HepG2 (cell line): ENCODE measurements around the gene PCSK6. TPM values are rescaled to one million over a fixed set of nuclear protein-coding genes. Genes with fewer than 3 reads are reported as not detected.

Experiments used
- KMT2B ChIP-seq: IDR thresholded peaks from 2 replicates; pipeline ENCODE4 v1.6.1; 2016; ENCODE audit warnings: missing genetic modification reagents, missing compliant biosample characterization
- NCOA1 ChIP-seq: sonication (generic); formaldehyde crosslinking; IDR thresholded peaks from 2 replicates; pipeline ENCODE4 v1.9.0; 2021; ENCODE audit warnings: missing genetic modification reagents
- TSC22D2 ChIP-seq: sonication (generic); formaldehyde crosslinking; IDR thresholded peaks from 2 replicates; pipeline ENCODE4 v1.5.1; 2020; ENCODE audit warnings: missing genetic modification reagents, mild to moderate bottlenecking, borderline replicate concordance
- ZFP37 ChIP-seq: sonication (generic); formaldehyde crosslinking; IDR thresholded peaks from 2 replicates; pipeline ENCODE4 v1.4.0; 2020; ENCODE audit warnings: missing genetic modification reagents, borderline replicate concordance
- ZNF530 ChIP-seq: sonication (generic); formaldehyde crosslinking; IDR thresholded peaks from 2 replicates; pipeline ENCODE4 v1.5.0; 2020; ENCODE audit warnings: low read depth, mild to moderate bottlenecking, missing genetic modification reagents
- ZNF552 ChIP-seq: sonication (generic); formaldehyde crosslinking; IDR thresholded peaks from 2 replicates; pipeline ENCODE4 v1.9.0; 2022; ENCODE audit warnings: missing genetic modification reagents, mild to moderate bottlenecking, borderline replicate concordance
- ZNF598 ChIP-seq: sonication (generic); formaldehyde crosslinking; IDR thresholded peaks from 2 replicates; pipeline ENCODE4 v1.5.1; 2020; ENCODE audit warnings: mild to moderate bottlenecking, missing genetic modification reagents, borderline replicate concordance
- polyA plus RNA-seq, 8 experiments: library from polyadenylated mRNA; depleted of rRNA in 3 of 8; stranded (reverse) in 7 of 8; unstranded in 1 of 8; fragments of >200 nt; fragmentation: Illumina TruSeq in 4 of 8; extraction: Trizol in 4 of 8; gene quantifications; 2 replicates each; pipeline versions ENCODE4 v1.2.1 to v1.2.3, GENCODE V29; 2011 to 2016; ENCODE audit warnings: low read depth in 4 of 8, missing spikeins in 1 of 8, mixed read lengths in 1 of 8; ENCODE audit not compliant: insufficient read depth in 1 of 8
- total RNA-seq, 5 experiments: library from RNA; depleted of rRNA; stranded (reverse); fragments of >200 nt; fragmentation: Illumina TruSeq; extraction: Trizol; gene quantifications; 2 replicates each; pipeline ENCODE4 v1.2.3, GENCODE V29; 2016; ENCODE audit warnings: low read depth in 1 of 5
- TF ChIP-seq, protein P1 (sequence below): sonication (generic); formaldehyde crosslinking; IDR thresholded peaks from 2 replicates; pipeline ENCODE4 v1.4.0; 2020; ENCODE audit warnings: missing genetic modification reagents, borderline replicate concordance
- TF ChIP-seq, protein P2 (sequence below): sonication (generic); formaldehyde crosslinking; IDR thresholded peaks from 2 replicates; pipeline ENCODE4 v1.8.0; 2022; ENCODE audit warnings: mild to moderate bottlenecking, missing genetic modification reagents, moderate library complexity
- TF ChIP-seq, protein P3 (sequence below): sonication (generic); formaldehyde crosslinking; IDR thresholded peaks from 2 replicates; pipeline ENCODE4 v1.5.0; 2020; ENCODE audit warnings: mild to moderate bottlenecking, missing genetic modification reagents, borderline replicate concordance
- TF ChIP-seq, protein P4 (sequence below): sonication (generic); formaldehyde crosslinking; IDR thresholded peaks from 2 replicates; pipeline ENCODE4 v1.4.0; 2020; ENCODE audit warnings: mild to moderate bottlenecking, low read depth, missing genetic modification reagents

The PCSK6 gene
- total and polyA plus RNA-seq, 2 of the 13 experiments (the other 11 are each of a cell fraction or from before 2014, with no cell fraction given): 56.5 to 155 TPM

DNA sequence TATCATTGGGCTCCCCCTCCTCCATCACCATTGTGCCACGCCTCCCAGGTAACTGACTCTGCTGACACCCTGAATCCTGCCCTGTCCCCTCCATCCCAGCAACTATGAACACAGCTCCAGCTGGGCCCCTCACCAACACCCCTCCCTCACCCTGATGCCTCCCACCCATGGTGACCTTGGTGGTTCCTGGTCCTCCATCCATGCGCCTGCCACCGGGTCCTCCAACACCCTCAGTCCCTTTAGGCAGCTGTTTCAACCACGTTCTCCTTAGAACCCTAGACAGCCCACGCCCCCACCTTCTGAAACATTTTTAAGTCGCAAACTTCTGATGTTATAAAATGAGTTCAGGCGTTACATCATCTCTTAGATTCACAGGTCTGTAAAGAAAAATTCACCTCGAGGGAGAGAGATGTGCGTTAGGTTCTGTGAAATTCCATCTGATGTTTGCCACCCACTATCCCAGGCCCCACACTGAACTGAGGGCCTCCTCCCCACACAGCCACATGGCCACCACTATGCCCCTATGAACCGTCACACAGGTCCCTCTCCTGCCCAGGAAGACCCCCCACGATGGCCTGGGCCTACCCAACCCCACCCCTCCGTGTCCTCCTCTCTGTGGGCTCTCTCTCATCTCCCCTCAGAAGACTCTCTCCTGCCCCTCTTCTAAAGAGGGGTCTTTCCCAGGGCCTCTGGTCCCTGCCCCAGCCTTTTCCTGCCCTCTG is 29.8 kb downstream of the PCSK6 start (continued):
- TF ChIP-seq ZNF530 (CRISPR knock-in tag) (no peak), ZFP37 (CRISPR knock-in tag) (no peak), NCOA1 (CRISPR knock-in tag) (no peak), ZNF598 (CRISPR knock-in tag) (no peak), ZNF552 (CRISPR knock-in tag) (no peak), TSC22D2 (CRISPR knock-in tag) (no peak), KMT2B (CRISPR knock-in tag) (no peak)
- TF ChIP-seq, protein P1, sequence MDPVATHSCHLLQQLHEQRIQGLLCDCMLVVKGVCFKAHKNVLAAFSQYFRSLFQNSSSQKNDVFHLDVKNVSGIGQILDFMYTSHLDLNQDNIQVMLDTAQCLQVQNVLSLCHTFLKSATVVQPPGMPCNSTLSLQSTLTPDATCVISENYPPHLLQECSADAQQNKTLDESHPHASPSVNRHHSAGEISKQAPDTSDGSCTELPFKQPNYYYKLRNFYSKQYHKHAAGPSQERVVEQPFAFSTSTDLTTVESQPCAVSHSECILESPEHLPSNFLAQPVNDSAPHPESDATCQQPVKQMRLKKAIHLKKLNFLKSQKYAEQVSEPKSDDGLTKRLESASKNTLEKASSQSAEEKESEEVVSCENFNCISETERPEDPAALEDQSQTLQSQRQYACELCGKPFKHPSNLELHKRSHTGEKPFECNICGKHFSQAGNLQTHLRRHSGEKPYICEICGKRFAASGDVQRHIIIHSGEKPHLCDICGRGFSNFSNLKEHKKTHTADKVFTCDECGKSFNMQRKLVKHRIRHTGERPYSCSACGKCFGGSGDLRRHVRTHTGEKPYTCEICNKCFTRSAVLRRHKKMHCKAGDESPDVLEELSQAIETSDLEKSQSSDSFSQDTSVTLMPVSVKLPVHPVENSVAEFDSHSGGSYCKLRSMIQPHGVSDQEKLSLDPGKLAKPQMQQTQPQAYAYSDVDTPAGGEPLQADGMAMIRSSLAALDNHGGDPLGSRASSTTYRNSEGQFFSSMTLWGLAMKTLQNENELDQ (CRISPR knock-in tag): no peak
- TF ChIP-seq, protein P2, sequence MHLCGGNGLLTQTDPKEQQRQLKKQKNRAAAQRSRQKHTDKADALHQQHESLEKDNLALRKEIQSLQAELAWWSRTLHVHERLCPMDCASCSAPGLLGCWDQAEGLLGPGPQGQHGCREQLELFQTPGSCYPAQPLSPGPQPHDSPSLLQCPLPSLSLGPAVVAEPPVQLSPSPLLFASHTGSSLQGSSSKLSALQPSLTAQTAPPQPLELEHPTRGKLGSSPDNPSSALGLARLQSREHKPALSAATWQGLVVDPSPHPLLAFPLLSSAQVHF (CRISPR knock-in tag): no peak
- TF ChIP-seq, protein P3, sequence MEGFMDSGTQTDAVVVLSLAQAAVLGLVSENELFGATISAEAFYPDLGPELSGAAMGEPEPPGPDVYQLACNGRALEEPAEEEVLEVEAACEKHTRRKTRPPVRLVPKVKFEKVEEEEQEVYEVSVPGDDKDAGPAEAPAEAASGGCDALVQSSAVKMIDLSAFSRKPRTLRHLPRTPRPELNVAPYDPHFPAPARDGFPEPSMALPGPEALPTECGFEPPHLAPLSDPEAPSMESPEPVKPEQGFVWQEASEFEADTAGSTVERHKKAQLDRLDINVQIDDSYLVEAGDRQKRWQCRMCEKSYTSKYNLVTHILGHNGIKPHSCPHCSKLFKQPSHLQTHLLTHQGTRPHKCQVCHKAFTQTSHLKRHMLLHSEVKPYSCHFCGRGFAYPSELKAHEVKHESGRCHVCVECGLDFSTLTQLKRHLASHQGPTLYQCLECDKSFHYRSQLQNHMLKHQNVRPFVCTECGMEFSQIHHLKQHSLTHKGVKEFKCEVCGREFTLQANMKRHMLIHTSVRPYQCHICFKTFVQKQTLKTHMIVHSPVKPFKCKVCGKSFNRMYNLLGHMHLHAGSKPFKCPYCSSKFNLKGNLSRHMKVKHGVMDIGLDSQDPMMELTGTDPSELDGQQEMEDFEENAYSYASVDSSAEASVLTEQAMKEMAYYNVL (CRISPR knock-in tag): no peak
- TF ChIP-seq, protein P4, sequence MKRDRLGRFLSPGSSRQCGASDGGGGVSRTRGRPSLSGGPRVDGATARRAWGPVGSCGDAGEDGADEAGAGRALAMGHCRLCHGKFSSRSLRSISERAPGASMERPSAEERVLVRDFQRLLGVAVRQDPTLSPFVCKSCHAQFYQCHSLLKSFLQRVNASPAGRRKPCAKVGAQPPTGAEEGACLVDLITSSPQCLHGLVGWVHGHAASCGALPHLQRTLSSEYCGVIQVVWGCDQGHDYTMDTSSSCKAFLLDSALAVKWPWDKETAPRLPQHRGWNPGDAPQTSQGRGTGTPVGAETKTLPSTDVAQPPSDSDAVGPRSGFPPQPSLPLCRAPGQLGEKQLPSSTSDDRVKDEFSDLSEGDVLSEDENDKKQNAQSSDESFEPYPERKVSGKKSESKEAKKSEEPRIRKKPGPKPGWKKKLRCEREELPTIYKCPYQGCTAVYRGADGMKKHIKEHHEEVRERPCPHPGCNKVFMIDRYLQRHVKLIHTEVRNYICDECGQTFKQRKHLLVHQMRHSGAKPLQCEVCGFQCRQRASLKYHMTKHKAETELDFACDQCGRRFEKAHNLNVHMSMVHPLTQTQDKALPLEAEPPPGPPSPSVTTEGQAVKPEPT (CRISPR knock-in tag): no peak
